NCI-H2196 (cell line): ENCODE results near the gene IL17RB.

Experiments
- DNase-seq: peaks from one replicate; lab custom pipeline; 2025; ENCODE audit not compliant: unreplicated experiment; lab: John Stamatoyannopoulos, UW

IL17RB gene

GRCh38 chr3:53846134-53846850 is at the start of gene IL17RB, which contains the start of gene CHDH:
IL17RB (plus strand) TSS chr3:53846568; CDS start chr3:53846589, 21 bp downstream.
CHDH (minus strand) TSS chr3:53846419; CDS start chr3:53824008, 22,411 bp downstream.
- DNase-seq: peak; percentile 75

- DNase-seq: no peak
Measured at GRCh38 chr3:53798144-53798543, 48.2 kb upstream of the IL17RB start.

GRCh38 chr3:53799338-53799865 is 47.0 kb upstream of the IL17RB start:
- DNase-seq: no peak

GRCh38 chr3:53800041-53800906 is 46.1 kb upstream of the IL17RB start:
- no peak for DNase-seq

GRCh38 chr3:53801319-53801718 is 45.0 kb upstream of the IL17RB start:
- no peak for DNase-seq

GRCh38 chr3:53802256-53802880 is 44.0 kb upstream of the IL17RB start:
- no peak for DNase-seq

GRCh38 chr3:53803124-53803815 is 43.1 kb upstream of the IL17RB start:
- no peak for DNase-seq

GRCh38 chr3:53803816-53804695 is 42.3 kb upstream of the IL17RB start:
- DNase-seq: no peak

- no peak for DNase-seq
Measured at GRCh38 chr3:53804697-53805462, 41.5 kb upstream of the IL17RB start.

- DNase-seq: no peak
Measured at GRCh38 chr3:53805463-53806159, 40.8 kb upstream of the IL17RB start.

- no peak for DNase-seq
Measured at GRCh38 chr3:53806182-53807116, 39.9 kb upstream of the IL17RB start.

- DNase-seq: no peak
Measured at GRCh38 chr3:53807117-53807810, 39.1 kb upstream of the IL17RB start.

- no peak for DNase-seq
Measured at GRCh38 chr3:53808496-53808895, 37.9 kb upstream of the IL17RB start.

GRCh38 chr3:53809267-53809666 is 37.1 kb upstream of the IL17RB start:
- DNase-seq: no peak

- DNase-seq: no peak
Measured at GRCh38 chr3:53809764-53810400, 36.5 kb upstream of the IL17RB start.
